GM18909 (cell line): ENCODE results near the gene VWA2.
"Not testable (repeated sequence)": the region's sequence is repeated elsewhere in the genome, so short reads cannot be mapped to it uniquely, and the experiment has no call there.

ENCODE experiments used
- ATAC-seq: cut with Tn5 transposase; IDR thresholded peaks from one replicate; pipeline ENCODE4 v1.9.1; 2021; ENCODE audit warnings: mild to moderate bottlenecking; ENCODE audit not compliant: unreplicated experiment, poor library complexity

The VWA2 gene

GRCh38 chr10:114311496-114312209 lies 72.6 kb downstream of the VWA2 start:
- no peak for ATAC-seq

GRCh38 chr10:114313139-114313538 lies 74.1 kb downstream of the VWA2 start:
- no peak for ATAC-seq

GRCh38 chr10:114313866-114314265 lies 74.8 kb downstream of the VWA2 start:
- no peak for ATAC-seq

GRCh38 chr10:114315566-114316420 lies 76.7 kb downstream of the VWA2 start:
- no peak for ATAC-seq

- ATAC-seq, result no peak
These were observed 77.7 kb downstream of the VWA2 start for GRCh38 chr10:114316744-114317143.

- ATAC-seq, result no peak
These were observed 80.6 kb downstream of the VWA2 start for GRCh38 chr10:114319406-114320248.

- no peak for ATAC-seq
These were observed 81.4 kb downstream of the VWA2 start for GRCh38 chr10:114320249-114321116.

GRCh38 chr10:114322344-114322743 lies 83.3 kb downstream of the VWA2 start:
- ATAC-seq, result no peak

- ATAC-seq, result no peak
These were observed 84.0 kb downstream of the VWA2 start for GRCh38 chr10:114323023-114323422.

- no peak for ATAC-seq
These were observed 87.7 kb downstream of the VWA2 start for GRCh38 chr10:114326795-114327194.

- ATAC-seq, result no peak
These were observed 88.7 kb downstream of the VWA2 start for GRCh38 chr10:114327537-114328440.

GRCh38 chr10:114328441-114328812 lies 89.4 kb downstream of the VWA2 start:
- ATAC-seq, result no peak

GRCh38 chr10:114328874-114329273 lies 89.8 kb downstream of the VWA2 start:
- ATAC-seq, result no peak

- no peak for ATAC-seq
These were observed 90.7 kb downstream of the VWA2 start for GRCh38 chr10:114329634-114330365.

GRCh38 chr10:114332301-114333192 lies 93.5 kb downstream of the VWA2 start:
- ATAC-seq, result no peak

GRCh38 chr10:114333441-114333840 lies 94.4 kb downstream of the VWA2 start:
- ATAC-seq, result not testable (repeated sequence)

GRCh38 chr10:114334301-114334700 lies 95.2 kb downstream of the VWA2 start:
- ATAC-seq, result no peak
